Testis (tissue), 2 donors: ENCODE results near the gene TMEM256.

ENCODE experiments used
- POLR2A ChIP-seq: fragments of 450-650 bp; IDR thresholded peaks from one replicate; pipeline ENCODE4 v1.6.1; 2017; ENCODE audit warnings: antibody characterized with exemption, mild to moderate bottlenecking, moderate library complexity
- TF ChIP-seq, protein P1 (sequence below), 3 experiments: fragments of 450-650 bp in 2 of 3; fragments of 200-600 bp in 1 of 3; sonication (generic) in 1 of 3; IDR thresholded peaks; one replicate each; pipeline ENCODE4 v1.5.1; 2016 to 2019; ENCODE audit warnings: antibody characterized with exemption in 3 of 3, mild to moderate bottlenecking in 2 of 3, moderate library complexity in 1 of 3

DNA sequence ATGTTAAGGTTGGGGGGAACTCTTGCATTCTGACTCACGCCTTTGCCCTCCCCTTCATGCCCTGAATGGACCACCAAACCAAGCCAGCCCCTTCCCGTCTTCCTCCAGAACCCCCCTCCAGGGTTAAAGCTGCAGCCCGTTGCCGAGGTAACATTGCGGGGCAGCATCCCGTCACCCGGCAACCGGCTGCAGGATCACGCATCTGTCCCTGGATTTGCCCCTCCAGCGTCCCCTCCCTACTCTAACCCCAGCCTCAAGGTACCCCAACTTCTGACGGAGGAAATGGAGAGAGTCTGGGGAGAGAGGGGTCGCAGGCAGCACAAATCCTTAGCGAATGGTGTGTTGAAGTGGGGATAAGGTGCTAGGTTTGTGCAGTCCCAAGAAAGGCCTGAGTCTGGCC lies 3.2 kb upstream of the TMEM256 start:
- TF ChIP-seq, protein P1, sequence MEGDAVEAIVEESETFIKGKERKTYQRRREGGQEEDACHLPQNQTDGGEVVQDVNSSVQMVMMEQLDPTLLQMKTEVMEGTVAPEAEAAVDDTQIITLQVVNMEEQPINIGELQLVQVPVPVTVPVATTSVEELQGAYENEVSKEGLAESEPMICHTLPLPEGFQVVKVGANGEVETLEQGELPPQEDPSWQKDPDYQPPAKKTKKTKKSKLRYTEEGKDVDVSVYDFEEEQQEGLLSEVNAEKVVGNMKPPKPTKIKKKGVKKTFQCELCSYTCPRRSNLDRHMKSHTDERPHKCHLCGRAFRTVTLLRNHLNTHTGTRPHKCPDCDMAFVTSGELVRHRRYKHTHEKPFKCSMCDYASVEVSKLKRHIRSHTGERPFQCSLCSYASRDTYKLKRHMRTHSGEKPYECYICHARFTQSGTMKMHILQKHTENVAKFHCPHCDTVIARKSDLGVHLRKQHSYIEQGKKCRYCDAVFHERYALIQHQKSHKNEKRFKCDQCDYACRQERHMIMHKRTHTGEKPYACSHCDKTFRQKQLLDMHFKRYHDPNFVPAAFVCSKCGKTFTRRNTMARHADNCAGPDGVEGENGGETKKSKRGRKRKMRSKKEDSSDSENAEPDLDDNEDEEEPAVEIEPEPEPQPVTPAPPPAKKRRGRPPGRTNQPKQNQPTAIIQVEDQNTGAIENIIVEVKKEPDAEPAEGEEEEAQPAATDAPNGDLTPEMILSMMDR (IDR thresholded peaks at IDR 0.05): no peak
- TF ChIP-seq POLR2A: no peak
